T47D (cell line): ENCODE measurements around the gene SIRT2.
"Not testable (repeated sequence)": the region's sequence is repeated elsewhere in the genome, so short reads cannot be mapped to it uniquely, and the experiment has no call there.

Experiments
- DNase-seq, 2 experiments: peaks; one replicate each; pipeline versions ENCODE4 v3.0.0 to v3.0.0-alpha.2; 2011 to 2012; ENCODE audit warnings: low read depth in 1 of 2, low spot score in 1 of 2
- JUND ChIP-seq: IDR thresholded peaks from 2 replicates; pipeline ENCODE4 v1.6.1; 2012; ENCODE audit warnings: low read depth
- in situ Hi-C: cut with HindIII; loops from 2 replicates; pipeline ENCODE4 v1.10.0; 2016; ENCODE audit warnings: low sequenced_read_pairs, low pct_unique_long_range_greater_than_20kb

SIRT2 gene

DNA sequence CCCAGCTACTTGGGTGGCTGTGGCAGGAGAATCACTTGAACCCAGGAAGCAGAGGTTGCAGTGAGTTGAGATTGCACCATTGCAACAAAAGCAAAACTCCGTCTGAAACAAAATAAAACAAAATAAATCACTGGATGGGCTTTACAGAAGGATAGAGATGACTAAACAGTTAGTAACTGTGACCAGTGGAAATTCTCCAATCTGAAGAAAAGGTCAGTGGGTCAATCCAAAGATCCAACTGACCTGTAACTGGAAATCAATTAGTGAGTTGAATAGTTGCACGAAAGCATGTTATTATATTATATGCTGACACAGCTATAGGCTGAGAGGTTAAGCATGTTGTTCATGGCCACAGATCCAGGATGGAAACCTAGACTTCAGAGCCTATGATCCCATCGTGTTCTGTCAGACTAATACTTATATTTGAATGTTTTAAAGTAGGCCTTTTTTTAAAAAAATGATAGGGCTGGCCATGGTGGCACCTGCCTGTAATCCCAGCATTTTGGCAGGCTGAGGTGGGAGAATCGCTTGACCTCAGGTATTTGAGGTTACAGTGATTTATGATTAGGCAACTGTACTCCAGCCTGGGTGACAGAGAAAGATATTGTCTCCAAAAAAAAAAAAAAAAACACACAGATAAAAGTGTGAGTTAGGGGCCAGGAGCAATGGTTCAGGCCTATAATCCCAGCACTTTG is 69.2 kb downstream of the SIRT2 start:
- TF ChIP-seq JUND = no peak
- in situ Hi-C loops = no loop called here
- DNase-seq = no peak

DNA sequence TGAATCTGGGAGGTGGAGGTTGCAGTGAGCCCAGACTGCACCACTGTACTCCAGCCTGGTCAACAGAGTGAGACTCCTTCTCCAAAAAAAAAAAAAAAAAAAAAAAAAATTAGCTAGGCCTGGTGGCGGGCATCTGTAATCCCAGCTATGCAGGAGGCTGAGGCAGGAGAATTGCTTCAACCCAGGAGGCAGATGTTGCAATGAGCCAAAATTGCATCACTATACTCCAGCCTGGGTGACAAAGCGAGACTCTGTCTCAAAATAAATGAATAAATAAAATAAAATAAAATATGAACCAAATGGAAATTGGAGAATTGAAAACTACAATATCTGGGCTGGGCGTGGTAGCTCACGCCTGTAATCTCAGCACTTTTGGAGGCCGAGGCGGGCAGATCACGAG is 70.2 kb downstream of the SIRT2 start:
- DNase-seq, in situ Hi-C loops: not testable (repeated sequence)
